Loucy (cell line): ENCODE measurements around the gene ELMO1.

Experiments
- H2AFZ ChIP-seq: fragments of 200-600 bp; sonication (generic); 2 replicates; pipeline ENCODE4 v1.6.0; 2016; ENCODE audit warnings: antibody characterized with exemption, mild to moderate bottlenecking, low read length, moderate library complexity
- H3F3A ChIP-seq: fragments of 200-600 bp; 2 replicates; pipeline ENCODE4 v1.6.0; 2016; ENCODE audit warnings: antibody characterized with exemption, low read depth, mild to moderate bottlenecking
- H3K27me3 ChIP-seq: fragments of 200-600 bp; sonication (generic); 2 replicates; pipeline ENCODE4 v1.6.1; 2014; ENCODE audit warnings: low read length, mild to moderate bottlenecking; ENCODE audit not compliant: insufficient read depth, poor library complexity, severe bottlenecking
- H3K36me3 ChIP-seq: fragments of 200-600 bp; sonication (generic); 2 replicates; pipeline ENCODE4 v1.6.1; 2016; ENCODE audit warnings: low read length; ENCODE audit not compliant: insufficient read depth
- H3K4me1 ChIP-seq: fragments of 200-600 bp; sonication (generic); 2 replicates; pipeline ENCODE4 v1.5.1; 2014; ENCODE audit warnings: low read length, mild to moderate bottlenecking; ENCODE audit not compliant: insufficient read depth, poor library complexity, severe bottlenecking
- H3K4me2 ChIP-seq: fragments of 200-600 bp; sonication (generic); 2 replicates; pipeline ENCODE4 v1.6.0; 2014; ENCODE audit warnings: antibody characterized with exemption, low read length, low read depth, mild to moderate bottlenecking; ENCODE audit not compliant: poor library complexity, severe bottlenecking
- H3K4me3 ChIP-seq: fragments of 200-600 bp; sonication (generic); 2 replicates; pipeline ENCODE4 v1.5.1; 2014; ENCODE audit warnings: low read length, mild to moderate bottlenecking, mixed read lengths; ENCODE audit not compliant: poor library complexity, severe bottlenecking
- H3K79me2 ChIP-seq: fragments of 200-600 bp; sonication (generic); 2 replicates; pipeline ENCODE4 v1.6.1; 2014; ENCODE audit warnings: low read length; ENCODE audit not compliant: insufficient read depth
- H3K9ac ChIP-seq: fragments of 200-600 bp; sonication (generic); 2 replicates; pipeline ENCODE4 v1.6.0; 2014; ENCODE audit warnings: mild to moderate bottlenecking, low read depth, low read length, moderate library complexity; ENCODE audit not compliant: poor library complexity, severe bottlenecking
- H3K9me2 ChIP-seq: fragments of 200-600 bp; sonication (generic); replicated peaks from 2 replicates; pipeline ENCODE4 v1.6.1; 2016; ENCODE audit warnings: low read depth, low read length, mixed read lengths
- H3K9me3 ChIP-seq: fragments of 200-600 bp; sonication (generic); 2 replicates; pipeline ENCODE4 v1.6.1; 2014; ENCODE audit warnings: mild to moderate bottlenecking, antibody characterized with exemption, low read length, low read depth; ENCODE audit not compliant: insufficient read depth
- H4K20me1 ChIP-seq: fragments of 200-600 bp; sonication (generic); 2 replicates; pipeline ENCODE4 v1.6.0; 2014; ENCODE audit warnings: antibody characterized with exemption, low read length, mild to moderate bottlenecking; ENCODE audit not compliant: insufficient read depth, poor library complexity, severe bottlenecking
- EZH2phosphoT487 ChIP-seq: fragments of 200-600 bp; IDR thresholded peaks from 2 replicates; pipeline ENCODE4 v1.6.1; 2018; ENCODE audit warnings: antibody characterized with exemption, mild to moderate bottlenecking, moderate library complexity, borderline replicate concordance
- TF ChIP-seq, protein P1 (sequence below): fragments of 200-600 bp; sonication (generic); conservative IDR thresholded peaks from 2 replicates; pipeline ENCODE4 v1.5.1; 2014; ENCODE audit warnings: mild to moderate bottlenecking, antibody characterized with exemption, low read length

Gene ELMO1

DNA sequence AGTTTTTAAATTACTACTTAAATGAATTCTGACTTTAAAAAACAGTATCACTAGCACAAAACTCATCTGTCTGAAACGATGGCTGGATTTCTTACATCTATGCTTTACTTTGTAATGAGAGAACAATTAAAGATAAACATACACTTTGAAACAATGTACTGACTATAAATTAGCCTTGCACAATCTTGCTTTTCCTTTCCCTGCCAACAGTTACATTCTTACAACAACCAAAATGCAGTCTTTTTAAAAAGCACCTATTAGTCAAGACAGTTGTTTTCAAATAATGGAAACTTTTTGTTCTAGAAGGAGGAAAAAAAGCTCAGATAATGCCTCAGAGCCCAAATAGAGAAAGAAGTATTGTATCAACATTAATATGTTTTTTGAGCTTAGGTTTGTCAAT, 153.3 kb downstream of the ELMO1 start:
- Histone ChIP-seq H3K79me2 (peaks cover 23% of the 10 kb centered on the region; the same call in 1 of the 2 replicates), H3K9me2 (no peaks in the 10 kb centered on the region), H4K20me1 (peaks cover 3% of the 10 kb centered on the region), H3K4me2 (no peak overlapping the region), H2AFZ (no peak overlapping the region), H3K4me3 (no peak overlapping the region), H3K9ac (no peak overlapping the region), H3K9me3 (no peaks in the 10 kb centered on the region), H3K4me1 (no peaks in the 10 kb centered on the region), H3F3A (peaks cover 4% of the 10 kb centered on the region; the same call in 1 of the 2 replicates), H3K27me3 (no peaks in the 10 kb centered on the region), H3K36me3 (no peaks in the 10 kb centered on the region; the same call in 1 of the 2 replicates)
- TF ChIP-seq EZH2phosphoT487: no peak
- TF ChIP-seq, protein P1, sequence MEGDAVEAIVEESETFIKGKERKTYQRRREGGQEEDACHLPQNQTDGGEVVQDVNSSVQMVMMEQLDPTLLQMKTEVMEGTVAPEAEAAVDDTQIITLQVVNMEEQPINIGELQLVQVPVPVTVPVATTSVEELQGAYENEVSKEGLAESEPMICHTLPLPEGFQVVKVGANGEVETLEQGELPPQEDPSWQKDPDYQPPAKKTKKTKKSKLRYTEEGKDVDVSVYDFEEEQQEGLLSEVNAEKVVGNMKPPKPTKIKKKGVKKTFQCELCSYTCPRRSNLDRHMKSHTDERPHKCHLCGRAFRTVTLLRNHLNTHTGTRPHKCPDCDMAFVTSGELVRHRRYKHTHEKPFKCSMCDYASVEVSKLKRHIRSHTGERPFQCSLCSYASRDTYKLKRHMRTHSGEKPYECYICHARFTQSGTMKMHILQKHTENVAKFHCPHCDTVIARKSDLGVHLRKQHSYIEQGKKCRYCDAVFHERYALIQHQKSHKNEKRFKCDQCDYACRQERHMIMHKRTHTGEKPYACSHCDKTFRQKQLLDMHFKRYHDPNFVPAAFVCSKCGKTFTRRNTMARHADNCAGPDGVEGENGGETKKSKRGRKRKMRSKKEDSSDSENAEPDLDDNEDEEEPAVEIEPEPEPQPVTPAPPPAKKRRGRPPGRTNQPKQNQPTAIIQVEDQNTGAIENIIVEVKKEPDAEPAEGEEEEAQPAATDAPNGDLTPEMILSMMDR: no peak

DNA sequence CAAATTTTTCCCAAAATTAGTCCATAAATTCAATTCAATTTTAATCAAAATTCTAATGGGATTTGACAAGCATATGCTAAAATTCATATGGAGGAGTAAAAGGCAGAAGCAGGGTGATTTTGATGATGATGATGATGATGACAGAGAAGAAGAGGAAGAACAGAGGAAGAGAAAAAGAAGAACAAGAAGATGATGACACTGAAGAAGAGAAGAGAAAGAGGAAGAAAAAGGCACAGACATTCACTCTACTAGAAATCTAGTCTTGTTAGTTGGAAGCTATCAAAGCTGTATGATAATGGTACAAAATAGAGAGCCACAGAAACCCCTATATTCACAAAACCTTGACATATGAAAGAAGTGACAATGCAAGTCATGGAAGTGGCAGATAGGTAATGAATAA, 157.9 kb downstream of the ELMO1 start:
- Histone ChIP-seq H3F3A (0 out of 2 replicates have a peak, but pooled peaks cover 4% of the 10 kb centered on the region), H3K4me2 (no peak overlapping the region), H3K9ac (no peak overlapping the region), H3K9me3 (no peaks in the 10 kb centered on the region), H3K4me3 (no peak overlapping the region), H3K9me2 (no peaks in the 10 kb centered on the region), H3K36me3 (no peaks in the 10 kb centered on the region), H3K27me3 (no peaks in the 10 kb centered on the region), H2AFZ (no peak overlapping the region), H4K20me1 (peaks cover 38% of the 10 kb centered on the region), H3K79me2 (peaks cover 50% of the 10 kb centered on the region), H3K4me1 (peaks cover 27% of the 10 kb centered on the region)
- TF ChIP-seq, protein P1: no peak
- TF ChIP-seq EZH2phosphoT487: no peak

DNA sequence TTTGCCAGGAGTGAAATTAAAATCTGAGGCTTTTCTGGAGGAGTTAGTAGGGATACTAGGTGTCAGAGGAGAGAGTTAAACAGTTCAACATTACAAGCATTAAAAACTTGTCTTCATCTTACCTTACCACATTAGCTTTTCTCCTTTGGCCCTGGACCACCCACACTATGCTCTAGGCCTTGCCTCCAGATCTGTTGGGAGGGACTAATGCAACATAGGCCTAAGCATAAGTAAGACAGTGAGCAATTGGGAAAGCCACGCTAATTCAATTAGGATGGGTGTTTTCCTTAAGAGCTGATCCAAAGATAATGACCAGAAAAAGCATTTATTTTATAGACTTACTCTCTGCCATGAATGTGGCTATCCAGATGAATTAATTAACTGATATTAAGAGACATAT, 158.9 kb downstream of the ELMO1 start:
- Histone ChIP-seq H3K9ac (no peak overlapping the region), H3K4me2 (no peak overlapping the region), H3F3A (peaks cover 5% of the 10 kb centered on the region), H3K36me3 (no peaks in the 10 kb centered on the region), H2AFZ (no peak overlapping the region), H4K20me1 (peaks cover 47% of the 10 kb centered on the region), H3K27me3 (no peaks in the 10 kb centered on the region), H3K9me2 (no peaks in the 10 kb centered on the region), H3K4me3 (no peak overlapping the region), H3K79me2 (peaks cover 58% of the 10 kb centered on the region), H3K9me3 (no peaks in the 10 kb centered on the region), H3K4me1 (peaks cover 37% of the 10 kb centered on the region)
- TF ChIP-seq, protein P1: no peak
- no peak for TF ChIP-seq EZH2phosphoT487
